Karpas-422 (cell line): ENCODE data around the gene TRIB2. TPM values are rescaled to one million over a fixed set of nuclear protein-coding genes. Genes with fewer than 3 reads are reported as not detected.

ENCODE experiments used
- DNase-seq: peaks from one replicate; pipeline ENCODE4 v3.0.0-alpha.2; 2015
- H2AFZ ChIP-seq: fragments of 200-600 bp; sonication (generic); 2 replicates; pipeline ENCODE4 v1.6.1; 2014; ENCODE audit warnings: antibody characterized with exemption, low read length, mixed read lengths
- H3K27ac ChIP-seq: fragments of 200-600 bp; sonication (generic); 2 replicates; pipeline ENCODE4 v1.5.1; 2014; ENCODE audit warnings: mild to moderate bottlenecking, low read length, moderate library complexity
- H3K27me3 ChIP-seq: fragments of 200-600 bp; sonication (generic); 2 replicates; pipeline ENCODE4 v1.6.1; 2014; ENCODE audit warnings: low read length, mixed read lengths
- H3K36me3 ChIP-seq: fragments of 200-600 bp; sonication (generic); 2 replicates; pipeline ENCODE4 v1.6.1; 2014; ENCODE audit warnings: low read length, mixed read lengths; ENCODE audit not compliant: insufficient read depth
- H3K4me1 ChIP-seq: fragments of 200-600 bp; sonication (generic); 2 replicates; pipeline ENCODE4 v1.6.1; 2014; ENCODE audit warnings: mild to moderate bottlenecking, low read length, mixed read lengths
- H3K4me2 ChIP-seq: fragments of 200-600 bp; sonication (generic); 2 replicates; pipeline ENCODE4 v1.6.1; 2014; ENCODE audit warnings: low read length, low read depth, mild to moderate bottlenecking; ENCODE audit not compliant: poor library complexity, severe bottlenecking
- H3K4me3 ChIP-seq: fragments of 200-600 bp; sonication (generic); 2 replicates; pipeline ENCODE4 v1.5.1; 2014; ENCODE audit warnings: mild to moderate bottlenecking, antibody characterized with exemption, low read length, mixed read lengths
- H3K79me2 ChIP-seq: fragments of 200-600 bp; sonication (generic); 2 replicates; pipeline ENCODE4 v1.6.1; 2014; ENCODE audit warnings: mild to moderate bottlenecking, low read length, mixed read lengths
- H3K9ac ChIP-seq: fragments of 200-600 bp; sonication (generic); 2 replicates; pipeline ENCODE4 v1.6.0; 2014; ENCODE audit warnings: low read length
- H3K9me2 ChIP-seq: fragments of 200-600 bp; sonication (generic), shearing (Covaris generic); replicated peaks from 2 replicates; pipeline ENCODE4 v1.6.0; 2014; ENCODE audit warnings: mild to moderate bottlenecking, low read length, moderate library complexity; ENCODE audit not compliant: insufficient read depth
- H3K9me3 ChIP-seq: fragments of 300-700, 200-600 bp; sonication (generic); 2 replicates; pipeline ENCODE4 v1.6.1; 2014; ENCODE audit warnings: low read length, mixed read lengths
- H4K20me1 ChIP-seq: fragments of 200-600 bp; sonication (generic); 2 replicates; pipeline ENCODE4 v1.6.1; 2014; ENCODE audit warnings: mild to moderate bottlenecking, antibody characterized with exemption, low read length, low read depth; ENCODE audit not compliant: insufficient read depth
- total RNA-seq: library from RNA; depleted of rRNA; stranded (reverse); fragments of >200 nt; shearing (Covaris generic); gene quantifications from 2 replicates; pipeline ENCODE4 v1.2.3, GENCODE V29; 2014; ENCODE audit warnings: low replicate concordance

TRIB2 gene
- total RNA-seq, 1 experiment from 2014 or later = 188 TPM

- no peaks in the 10 kb centered on the region for H3K9me3 ChIP-seq
- H3K9me2 ChIP-seq = no peaks in the 10 kb centered on the region
- H4K20me1 ChIP-seq = no peaks in the 10 kb centered on the region
- H3K36me3 ChIP-seq = no peaks in the 10 kb centered on the region
- no peak for DNase-seq
- no peaks in the 10 kb centered on the region for H3K4me1 ChIP-seq
- no peak overlapping the region for H3K4me3 ChIP-seq
- H3K9ac ChIP-seq = no peak overlapping the region
- H2AFZ ChIP-seq = no peak overlapping the region
- H3K79me2 ChIP-seq = no peaks in the 10 kb centered on the region
- no peaks in the 10 kb centered on the region for H3K27me3 ChIP-seq
- no peak overlapping the region for H3K4me2 ChIP-seq
- H3K27ac ChIP-seq = no peak overlapping the region
These were observed 48.3 kb downstream of the TRIB2 start for GRCh38 chr2:12764849-12765605.

DNA sequence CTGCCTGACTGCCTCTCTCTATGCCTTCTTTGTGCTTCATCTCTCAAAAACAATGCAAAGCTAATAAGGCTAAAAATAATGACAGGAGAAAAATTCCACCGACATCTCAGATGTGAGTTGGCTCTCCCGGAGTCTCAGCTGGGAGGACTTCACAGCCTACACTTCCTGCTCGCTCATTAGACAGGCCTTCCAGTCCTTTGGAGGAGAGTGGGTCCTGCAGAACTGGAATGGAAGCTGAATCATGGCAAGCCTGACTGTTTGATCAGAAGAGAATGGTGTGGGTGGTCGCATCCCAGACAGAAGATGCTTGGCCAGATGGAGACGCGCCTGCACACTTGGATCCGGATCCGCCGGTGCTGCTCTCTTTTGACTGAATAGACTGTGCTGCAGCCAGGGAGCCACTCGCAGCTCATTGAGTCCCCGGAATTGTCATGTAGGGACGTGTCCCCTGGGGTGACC lies 49.7 kb downstream of the TRIB2 start:
- no peaks in the 10 kb centered on the region for H4K20me1 ChIP-seq
- H3K4me1 ChIP-seq = no peaks in the 10 kb centered on the region
- no peaks in the 10 kb centered on the region for H3K36me3 ChIP-seq
- no peak overlapping the region for H3K4me3 ChIP-seq
- H3K27ac ChIP-seq = no peak overlapping the region
- H3K79me2 ChIP-seq = no peaks in the 10 kb centered on the region
- no peak overlapping the region for H2AFZ ChIP-seq
- no peaks in the 10 kb centered on the region for H3K9me3 ChIP-seq
- no peak overlapping the region for H3K9ac ChIP-seq
- H3K9me2 ChIP-seq = no peaks in the 10 kb centered on the region
- no peak overlapping the region for H3K4me2 ChIP-seq
- no peak for DNase-seq
- H3K27me3 ChIP-seq = no peaks in the 10 kb centered on the region

GRCh38 chr2:12767541-12767940 lies 50.8 kb downstream of the TRIB2 start:
- H3K4me1 ChIP-seq = no peaks in the 10 kb centered on the region
- no peak overlapping the region for H2AFZ ChIP-seq
- no peaks in the 10 kb centered on the region for H3K36me3 ChIP-seq
- H3K4me3 ChIP-seq = no peak overlapping the region
- H4K20me1 ChIP-seq = no peaks in the 10 kb centered on the region
- no peak overlapping the region for H3K4me2 ChIP-seq
- H3K27me3 ChIP-seq = no peaks in the 10 kb centered on the region
- H3K79me2 ChIP-seq = no peaks in the 10 kb centered on the region
- no peaks in the 10 kb centered on the region for H3K9me3 ChIP-seq
- no peak overlapping the region for H3K27ac ChIP-seq
- H3K9me2 ChIP-seq = no peaks in the 10 kb centered on the region
- H3K9ac ChIP-seq = no peak overlapping the region
- DNase-seq = no peak

- H4K20me1 ChIP-seq = no peaks in the 10 kb centered on the region
- no peaks in the 10 kb centered on the region for H3K36me3 ChIP-seq
- DNase-seq = no peak
- H3K4me1 ChIP-seq = no peaks in the 10 kb centered on the region
- H3K4me3 ChIP-seq = no peak overlapping the region
- no peak overlapping the region for H3K4me2 ChIP-seq
- H3K27ac ChIP-seq = no peak overlapping the region
- H3K9me3 ChIP-seq = no peaks in the 10 kb centered on the region
- no peaks in the 10 kb centered on the region for H3K27me3 ChIP-seq
- H3K9ac ChIP-seq = no peak overlapping the region
- H3K9me2 ChIP-seq = no peaks in the 10 kb centered on the region
- no peak overlapping the region for H2AFZ ChIP-seq
- H3K79me2 ChIP-seq = no peaks in the 10 kb centered on the region
These were observed 51.4 kb downstream of the TRIB2 start for GRCh38 chr2:12767996-12768624.

DNA sequence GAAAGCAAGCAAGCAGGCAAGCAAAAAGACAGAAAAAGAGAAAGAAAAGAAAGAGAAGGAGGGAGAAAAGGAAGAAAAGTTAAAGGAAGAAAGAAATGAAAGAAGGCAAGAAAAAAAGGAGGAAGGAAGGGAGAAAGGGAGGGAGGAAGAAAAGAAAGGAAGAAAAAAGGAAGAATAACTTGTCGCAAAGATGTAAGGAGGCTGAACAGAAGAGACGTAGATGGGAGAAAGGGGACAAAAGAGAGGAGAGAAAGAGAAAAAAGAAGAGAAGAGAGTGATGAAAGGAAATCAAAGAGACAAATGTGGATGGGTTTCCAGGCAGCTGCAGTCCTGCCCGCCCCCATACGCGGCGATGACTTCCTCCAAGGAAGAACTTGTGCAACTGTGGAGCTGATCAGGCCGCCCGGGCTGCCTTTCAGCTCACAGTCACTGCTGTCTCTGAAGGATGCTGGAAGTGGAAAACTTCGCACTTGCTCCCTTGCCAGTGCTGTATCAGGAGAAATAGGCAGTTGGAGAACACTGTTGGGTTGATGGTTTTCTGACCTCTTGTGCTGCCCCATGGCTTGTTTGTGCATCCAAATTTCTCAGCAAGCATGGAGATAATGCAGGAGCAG lies 52.9 kb downstream of the TRIB2 start:
- Histone ChIP-seq H3K9me2 (no peaks in the 10 kb centered on the region), H3K36me3 (no peaks in the 10 kb centered on the region), H3K4me2 (no peak overlapping the region), H3K9ac (no peak overlapping the region), H3K27ac (no peak overlapping the region), H3K9me3 (no peaks in the 10 kb centered on the region), H2AFZ (no peak overlapping the region), H3K27me3 (no peaks in the 10 kb centered on the region), H3K4me1 (no peaks in the 10 kb centered on the region), H3K4me3 (no peak overlapping the region), H4K20me1 (no peaks in the 10 kb centered on the region), H3K79me2 (no peaks in the 10 kb centered on the region)
- no peak for DNase-seq

DNA sequence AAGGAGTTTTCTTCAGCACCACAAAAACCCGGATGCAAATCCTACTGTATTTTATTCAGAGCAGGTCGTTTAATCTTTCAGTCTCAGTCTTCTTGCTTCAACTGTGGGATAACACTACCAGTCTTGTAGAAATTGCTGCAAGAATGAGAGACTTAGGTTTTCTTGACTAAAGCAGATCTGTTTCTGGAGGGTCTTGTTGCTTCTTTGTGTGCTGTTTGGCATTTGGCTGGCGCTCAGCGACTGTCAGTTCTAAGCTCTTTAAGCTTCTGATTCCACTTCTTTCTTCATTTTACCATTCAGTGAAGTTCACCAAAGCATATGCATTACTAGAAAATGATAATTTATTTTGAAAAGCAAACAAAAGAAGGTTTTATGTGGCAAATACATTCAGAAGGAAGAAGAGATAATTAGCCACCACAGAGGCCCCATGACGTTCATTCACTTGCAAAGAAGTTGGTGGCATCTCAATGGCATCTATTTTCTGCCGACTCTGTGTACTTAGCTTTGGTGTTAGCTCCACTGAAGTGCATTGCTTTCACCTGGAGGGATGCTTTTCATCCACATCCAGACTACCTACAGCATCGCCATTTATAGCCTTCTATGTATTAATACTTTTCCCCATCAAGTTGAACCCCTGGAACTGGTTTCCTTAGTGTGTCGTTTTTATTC lies 53.7 kb downstream of the TRIB2 start:
- H3K27ac ChIP-seq = no peak overlapping the region

GRCh38 chr2:12771154-12771553 lies 54.4 kb downstream of the TRIB2 start:
- H2AFZ ChIP-seq = no peak overlapping the region
- no peaks in the 10 kb centered on the region for H4K20me1 ChIP-seq
- H3K27ac ChIP-seq = no peak overlapping the region
- no peaks in the 10 kb centered on the region for H3K9me2 ChIP-seq
- no peak for DNase-seq
- no peaks in the 10 kb centered on the region for H3K79me2 ChIP-seq
- H3K9me3 ChIP-seq = no peaks in the 10 kb centered on the region
- no peaks in the 10 kb centered on the region for H3K27me3 ChIP-seq
- no peaks in the 10 kb centered on the region for H3K4me1 ChIP-seq
- no peaks in the 10 kb centered on the region for H3K36me3 ChIP-seq
- no peak overlapping the region for H3K4me3 ChIP-seq
- no peak overlapping the region for H3K4me2 ChIP-seq
- no peak overlapping the region for H3K9ac ChIP-seq

More for the DNA sequence above, 53.7 kb downstream of the TRIB2 start:
- Histone ChIP-seq H3K9ac (no peak overlapping the region), H3K79me2 (no peaks in the 10 kb centered on the region), H3K4me2 (no peak overlapping the region), H3K4me1 (no peaks in the 10 kb centered on the region), H3K9me3 (no peaks in the 10 kb centered on the region), H4K20me1 (no peaks in the 10 kb centered on the region), H2AFZ (no peak overlapping the region), H3K9me2 (no peaks in the 10 kb centered on the region), H3K27me3 (no peaks in the 10 kb centered on the region), H3K36me3 (no peaks in the 10 kb centered on the region), H3K4me3 (no peak overlapping the region)
- no peak for DNase-seq
